T1000 (cell line): ENCODE data around the gene HAGH.
"Not testable (repeated sequence)": the region's sequence is repeated elsewhere in the genome, so short reads cannot be mapped to it uniquely, and the experiment has no call there.

Source experiments
- DNase-seq: peaks from one replicate; lab custom pipeline; 2025; ENCODE audit warnings: mixed read lengths; lab: John Stamatoyannopoulos, UW

HAGH gene

GRCh38 chr16:1810106-1810505 lies 16.5 kb downstream of the HAGH start:
- DNase-seq, result no peak

- DNase-seq, result no peak
These were observed 17.3 kb downstream of the HAGH start for GRCh38 chr16:1809281-1809801.

- DNase-seq, result no peak
These were observed 17.9 kb downstream of the HAGH start for GRCh38 chr16:1808691-1809090.

GRCh38 chr16:1807626-1808025 lies 19.0 kb downstream of the HAGH start:
- DNase-seq, result no peak

GRCh38 chr16:1800701-1801100 lies 25.9 kb downstream of the HAGH start:
- DNase-seq, result no peak

GRCh38 chr16:1799263-1799662 lies 27.4 kb downstream of the HAGH start:
- DNase-seq, result not testable (repeated sequence)

GRCh38 chr16:1794908-1795666 lies 31.5 kb downstream of the HAGH start:
- no peak for DNase-seq

- DNase-seq, result no peak
These were observed 32.3 kb downstream of the HAGH start for GRCh38 chr16:1794221-1794871.

- DNase-seq, result no peak
These were observed 32.9 kb downstream of the HAGH start, which contains the start of gene IGFALS for GRCh38 chr16:1793578-1794220. Gene IGFALS, minus strand, starts transcription at chr16:1793705. Its CDS starts 53 bp downstream, at chr16:1793652.

- no peak for DNase-seq
These were observed 33.6 kb downstream of the HAGH start for GRCh38 chr16:1792836-1793577.

- DNase-seq, result no peak
These were observed 34.4 kb downstream of the HAGH start for GRCh38 chr16:1791943-1792812.

- no peak for DNase-seq
These were observed 35.2 kb downstream of the HAGH start for GRCh38 chr16:1791256-1791942.

- DNase-seq, result no peak
These were observed 35.9 kb downstream of the HAGH start for GRCh38 chr16:1790611-1791255.

GRCh38 chr16:1790261-1790610 lies 36.4 kb downstream of the HAGH start:
- no peak for DNase-seq

- DNase-seq, result no peak
These were observed 37.0 kb downstream of the HAGH start for GRCh38 chr16:1789643-1790045.

GRCh38 chr16:1788708-1789100 lies 37.9 kb downstream of the HAGH start:
- no peak for DNase-seq

- no peak for DNase-seq
These were observed 38.4 kb downstream of the HAGH start for GRCh38 chr16:1788095-1788707.

- no peak for DNase-seq
These were observed 39.1 kb downstream of the HAGH start for GRCh38 chr16:1787322-1788094.

- DNase-seq, result no peak
These were observed 39.6 kb downstream of the HAGH start for GRCh38 chr16:1787056-1787321.
